ENCODE measurements around the gene ZNF324. TPM values are rescaled to one million over a fixed set of nuclear protein-coding genes. Genes with fewer than 3 reads are reported as not detected.

Gene ZNF324
- total and polyA plus RNA-seq, 9 of the 15 experiments (the other 6 are each of a cell fraction or from before 2014, with no cell fraction given), result 0.92 to 16.4 (median 5.3) TPM

DNA sequence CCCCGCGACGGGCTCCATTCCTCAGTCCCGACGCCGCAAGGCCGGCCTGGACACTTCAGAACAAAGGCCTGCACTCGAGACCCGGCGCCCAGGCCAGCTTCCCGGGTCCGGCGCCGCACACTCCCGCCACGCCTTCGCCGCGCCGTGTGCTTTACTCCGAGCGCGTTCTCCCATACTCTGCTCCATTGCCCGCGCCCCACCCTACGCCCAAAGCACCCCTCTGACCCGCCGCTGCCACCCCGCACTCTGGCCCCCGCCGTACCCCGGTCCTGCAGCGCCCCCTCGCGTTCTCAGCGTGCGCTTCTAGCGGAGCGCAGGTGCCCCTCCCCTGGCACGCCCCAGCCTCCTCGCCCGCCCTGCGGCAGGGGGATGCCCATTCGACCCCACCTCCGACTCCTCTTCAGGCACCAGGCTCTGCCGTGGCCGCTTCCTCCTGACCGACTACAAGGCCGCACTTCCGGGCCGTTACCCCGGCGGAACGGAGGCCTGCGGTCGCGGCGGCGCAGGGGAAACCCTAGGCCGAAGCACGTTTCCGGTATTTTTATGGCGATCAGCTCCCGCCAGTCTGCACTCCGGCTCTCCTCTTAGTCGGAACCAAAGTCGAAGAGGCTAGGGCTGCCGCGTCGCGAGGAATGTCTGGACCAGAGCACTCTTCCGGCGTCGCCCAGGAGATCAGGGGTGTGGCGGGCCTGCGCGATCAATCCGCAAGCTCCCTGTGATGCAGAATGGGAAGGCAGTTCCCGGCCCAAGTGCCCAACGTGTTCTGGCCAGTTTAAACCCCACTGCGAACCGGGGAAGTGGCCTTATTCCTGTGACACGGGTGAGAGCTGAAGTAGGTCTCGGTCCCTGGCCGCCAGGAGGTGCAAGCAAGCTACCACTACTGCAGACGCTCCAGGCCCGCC, 52.7 kb downstream of the ZNF324 start, which contains the start of gene ZBTB45 (continued):
- TF ChIP-seq, protein P1, sequence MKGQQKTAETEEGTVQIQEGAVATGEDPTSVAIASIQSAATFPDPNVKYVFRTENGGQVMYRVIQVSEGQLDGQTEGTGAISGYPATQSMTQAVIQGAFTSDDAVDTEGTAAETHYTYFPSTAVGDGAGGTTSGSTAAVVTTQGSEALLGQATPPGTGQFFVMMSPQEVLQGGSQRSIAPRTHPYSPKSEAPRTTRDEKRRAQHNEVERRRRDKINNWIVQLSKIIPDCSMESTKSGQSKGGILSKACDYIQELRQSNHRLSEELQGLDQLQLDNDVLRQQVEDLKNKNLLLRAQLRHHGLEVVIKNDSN (CRISPR knock-in tag; IDR thresholded peaks at IDR 0.05), result no peak
- peak; percentile 86 to 94 for TF ChIP-seq MAZ (CRISPR knock-in tag; conservative IDR thresholded peaks at IDR 0.05 in 1 of 2, IDR thresholded peaks at IDR 0.05 in 1 of 2)
- no peak for TF ChIP-seq CHD4 (IDR thresholded peaks at IDR 0.05; ENCODE audit: insufficient read depth, insufficient replicate concordance, low read depth, low read length, poor library complexity, severe bottlenecking)
- TF ChIP-seq, protein P2, sequence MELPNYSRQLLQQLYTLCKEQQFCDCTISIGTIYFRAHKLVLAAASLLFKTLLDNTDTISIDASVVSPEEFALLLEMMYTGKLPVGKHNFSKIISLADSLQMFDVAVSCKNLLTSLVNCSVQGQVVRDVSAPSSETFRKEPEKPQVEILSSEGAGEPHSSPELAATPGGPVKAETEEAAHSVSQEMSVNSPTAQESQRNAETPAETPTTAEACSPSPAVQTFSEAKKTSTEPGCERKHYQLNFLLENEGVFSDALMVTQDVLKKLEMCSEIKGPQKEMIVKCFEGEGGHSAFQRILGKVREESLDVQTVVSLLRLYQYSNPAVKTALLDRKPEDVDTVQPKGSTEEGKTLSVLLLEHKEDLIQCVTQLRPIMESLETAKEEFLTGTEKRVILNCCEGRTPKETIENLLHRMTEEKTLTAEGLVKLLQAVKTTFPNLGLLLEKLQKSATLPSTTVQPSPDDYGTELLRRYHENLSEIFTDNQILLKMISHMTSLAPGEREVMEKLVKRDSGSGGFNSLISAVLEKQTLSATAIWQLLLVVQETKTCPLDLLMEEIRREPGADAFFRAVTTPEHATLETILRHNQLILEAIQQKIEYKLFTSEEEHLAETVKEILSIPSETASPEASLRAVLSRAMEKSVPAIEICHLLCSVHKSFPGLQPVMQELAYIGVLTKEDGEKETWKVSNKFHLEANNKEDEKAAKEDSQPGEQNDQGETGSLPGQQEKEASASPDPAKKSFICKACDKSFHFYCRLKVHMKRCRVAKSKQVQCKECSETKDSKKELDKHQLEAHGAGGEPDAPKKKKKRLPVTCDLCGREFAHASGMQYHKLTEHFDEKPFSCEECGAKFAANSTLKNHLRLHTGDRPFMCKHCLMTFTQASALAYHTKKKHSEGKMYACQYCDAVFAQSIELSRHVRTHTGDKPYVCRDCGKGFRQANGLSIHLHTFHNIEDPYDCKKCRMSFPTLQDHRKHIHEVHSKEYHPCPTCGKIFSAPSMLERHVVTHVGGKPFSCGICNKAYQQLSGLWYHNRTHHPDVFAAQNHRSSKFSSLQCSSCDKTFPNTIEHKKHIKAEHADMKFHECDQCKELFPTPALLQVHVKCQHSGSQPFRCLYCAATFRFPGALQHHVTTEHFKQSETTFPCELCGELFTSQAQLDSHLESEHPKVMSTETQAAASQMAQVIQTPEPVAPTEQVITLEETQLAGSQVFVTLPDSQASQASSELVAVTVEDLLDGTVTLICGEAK (IDR thresholded peaks at IDR 0.05), result peak; percentile 100
- TF ChIP-seq, protein P2 (CRISPR knock-in tag; IDR thresholded peaks at IDR 0.05), result peak; percentile 56; the same call in 1 of the 2 replicates
- no peak for TF ChIP-seq ZNF354B (CRISPR knock-in tag; IDR thresholded peaks at IDR 0.05)
- peak; percentile 84 for TF ChIP-seq FOXK2 (conservative IDR thresholded peaks at IDR 0.05 in 1 of 2, IDR thresholded peaks at IDR 0.05 in 1 of 2; ENCODE audit: low read depth in 2 of 2)
- no peak for TF ChIP-seq ZNF324 (CRISPR knock-in tag; IDR thresholded peaks at IDR 0.05)
- TF ChIP-seq, protein P3, sequence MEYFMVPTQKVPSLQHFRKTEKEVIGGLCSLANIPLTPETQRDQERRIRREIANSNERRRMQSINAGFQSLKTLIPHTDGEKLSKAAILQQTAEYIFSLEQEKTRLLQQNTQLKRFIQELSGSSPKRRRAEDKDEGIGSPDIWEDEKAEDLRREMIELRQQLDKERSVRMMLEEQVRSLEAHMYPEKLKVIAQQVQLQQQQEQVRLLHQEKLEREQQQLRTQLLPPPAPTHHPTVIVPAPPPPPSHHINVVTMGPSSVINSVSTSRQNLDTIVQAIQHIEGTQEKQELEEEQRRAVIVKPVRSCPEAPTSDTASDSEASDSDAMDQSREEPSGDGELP (CRISPR knock-in tag; IDR thresholded peaks at IDR 0.05; ENCODE audit: borderline replicate concordance), result peak; percentile 91
- TF ChIP-seq POLR3A (IDR thresholded peaks at IDR 0.05; ENCODE audit: borderline replicate concordance, extremely low read depth, insufficient read depth, insufficient read length), result no peak
- TF ChIP-seq JUN (IDR thresholded peaks at IDR 0.05; ENCODE audit: borderline replicate concordance, low read depth, low read length), result 0 out of 2 replicates have a peak, but pooled peaks have one; percentile 11
- 0 out of 2 replicates have a peak, but pooled peaks have one; percentile 4 for TF ChIP-seq JUN (CRISPR knock-in tag; IDR thresholded peaks at IDR 0.05; ENCODE audit: borderline replicate concordance)
- TF ChIP-seq NR3C1 (CRISPR knock-in tag; IDR thresholded peaks at IDR 0.05), result peak; percentile 85

All from K562 (cell line).